Astrocyte (in vitro differentiated cells and primary cell): ENCODE results near the gene DNAL1. TPM values are rescaled to one million over a fixed set of nuclear protein-coding genes. Genes with fewer than 3 reads are reported as not detected.

Experiments
- DNase-seq: peaks from one replicate; pipeline ENCODE4 v3.0.0-alpha.2; 2010; ENCODE audit warnings: low read depth
- FAIRE-seq: peaks from 2 replicates; lab custom pipeline; 2011; peaks lifted over from hg19 to GRCh38; lab: Jason Lieb, UNC
- H2AFZ ChIP-seq: 2 replicates; pipeline ENCODE4 v1.6.0; 2012; ENCODE audit warnings: low read depth, low read length, inconsistent platforms
- H3K27ac ChIP-seq: 2 replicates; pipeline ENCODE4 v1.5.1; 2011; ENCODE audit warnings: low read depth, low read length, inconsistent platforms
- H3K27me3 ChIP-seq: 2 replicates; pipeline ENCODE4 v1.6.0; 2011; ENCODE audit warnings: low read length, inconsistent platforms; ENCODE audit not compliant: insufficient read depth
- H3K36me3 ChIP-seq: 2 replicates; pipeline ENCODE4 v1.5.1; 2011; ENCODE audit warnings: low read length, inconsistent platforms; ENCODE audit not compliant: insufficient read depth
- H3K4me1 ChIP-seq: 2 replicates; pipeline ENCODE4 v1.5.1; 2011; ENCODE audit warnings: low read length, inconsistent platforms; ENCODE audit not compliant: insufficient read depth
- H3K4me2 ChIP-seq: 2 replicates; pipeline ENCODE4 v1.6.0; 2012; ENCODE audit warnings: low read length, inconsistent platforms
- H3K4me3 ChIP-seq: 2 replicates; pipeline ENCODE4 v1.5.1; 2011; ENCODE audit warnings: low read depth, mild to moderate bottlenecking, low read length, inconsistent platforms; ENCODE audit not compliant: insufficient read depth
- H3K79me2 ChIP-seq: 2 replicates; pipeline ENCODE4 v1.6.0; 2012; ENCODE audit warnings: mild to moderate bottlenecking, low read length, inconsistent platforms; ENCODE audit not compliant: insufficient read depth
- H3K9ac ChIP-seq: 2 replicates; pipeline ENCODE4 v1.6.0; 2012; ENCODE audit warnings: mild to moderate bottlenecking, low read length, inconsistent platforms
- H3K9me3 ChIP-seq: 2 replicates; pipeline ENCODE4 v1.5.1; 2012; ENCODE audit warnings: low read depth, mild to moderate bottlenecking, low read length, inconsistent platforms; ENCODE audit not compliant: insufficient read depth
- H4K20me1 ChIP-seq: 2 replicates; pipeline ENCODE4 v1.6.0; 2012; ENCODE audit warnings: low read length, inconsistent platforms; ENCODE audit not compliant: insufficient read depth
- H3K27ac Mint-ChIP-seq: one replicate; pipeline ENCODE4 v1.8.0; 2021; ENCODE audit warnings: mild to moderate bottlenecking, mixed read lengths; ENCODE audit not compliant: unreplicated experiment
- H3K27me3 Mint-ChIP-seq: one replicate; pipeline ENCODE4 v1.8.0; 2021; ENCODE audit warnings: low read depth, mixed read lengths; ENCODE audit not compliant: unreplicated experiment
- H3K36me3 Mint-ChIP-seq: one replicate; pipeline ENCODE4 v1.8.0; 2021; ENCODE audit warnings: low read depth, mixed read lengths; ENCODE audit not compliant: unreplicated experiment
- H3K4me1 Mint-ChIP-seq: one replicate; pipeline ENCODE4 v1.8.0; 2021; ENCODE audit warnings: low read depth, mixed read lengths; ENCODE audit not compliant: unreplicated experiment
- H3K4me3 Mint-ChIP-seq: one replicate; pipeline ENCODE4 v1.8.0; 2021; ENCODE audit warnings: mild to moderate bottlenecking, moderate library complexity, mixed read lengths; ENCODE audit not compliant: unreplicated experiment
- H3K9me3 Mint-ChIP-seq: one replicate; pipeline ENCODE4 v1.8.0; 2021; ENCODE audit warnings: mild to moderate bottlenecking, mixed read lengths; ENCODE audit not compliant: unreplicated experiment
- EZH2 ChIP-seq: IDR thresholded peaks from 2 replicates; pipeline ENCODE4 v1.6.1; 2012; ENCODE audit warnings: mild to moderate bottlenecking, low read length, inconsistent platforms; ENCODE audit not compliant: insufficient read depth
- total RNA-seq: library from RNA; stranded (reverse); gene quantifications from 2 replicates; pipeline ENCODE4 v1.2.1, GENCODE V29; 2021
- TF ChIP-seq, protein P1 (sequence below): IDR thresholded peaks from 2 replicates; pipeline ENCODE4 v1.5.1; 2011; ENCODE audit warnings: low read depth, mild to moderate bottlenecking, inconsistent platforms, low read length, moderate library complexity; ENCODE audit not compliant: insufficient read depth

DNAL1 gene
- total RNA-seq, 1 donor from 2014 or later: 24.9 TPM

DNA sequence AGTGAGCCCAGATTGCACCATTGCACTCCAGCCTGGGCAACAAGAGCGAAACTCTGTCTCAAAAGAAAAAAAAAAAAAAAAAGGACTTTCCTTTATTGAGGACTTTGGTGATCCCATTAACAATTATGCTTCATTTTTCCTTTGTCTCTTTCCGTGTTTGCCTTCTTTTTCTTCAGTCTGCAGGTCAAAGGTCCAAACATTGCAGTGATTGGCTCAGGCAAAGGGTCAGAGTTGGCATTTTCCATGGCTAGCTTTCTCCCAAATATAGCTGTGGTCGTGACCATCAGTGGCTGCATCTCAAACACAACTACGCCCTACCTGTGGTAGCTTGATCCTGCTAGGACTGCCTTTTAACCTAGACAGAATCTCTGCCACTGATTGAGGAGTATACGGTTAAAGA, 7.0 kb upstream of the DNAL1 start:
- Histone ChIP-seq H3K9me3 (no peaks in the 10 kb centered on the region), H3K27me3 (no peaks in the 10 kb centered on the region), H3K79me2 (no peaks in the 10 kb centered on the region), H3K27ac (no peak overlapping the region), H3K4me3 (no peak overlapping the region), H3K36me3 (no peaks in the 10 kb centered on the region), H3K4me2 (no peak overlapping the region), H4K20me1 (no peaks in the 10 kb centered on the region), H3K4me1 (peaks cover 21% of the 10 kb centered on the region), H2AFZ (no peak overlapping the region), H3K9ac (no peak overlapping the region)
- Mint-ChIP-seq H3K27me3 (peaks cover 5% of the 10 kb centered on the region), H3K27ac (no peak overlapping the region), H3K9me3 (no peaks in the 10 kb centered on the region), H3K4me3 (no peak overlapping the region), H3K4me1 (peaks cover 8% of the 10 kb centered on the region), H3K36me3 (no peaks in the 10 kb centered on the region)
- no peak for TF ChIP-seq EZH2
- TF ChIP-seq, protein P1, sequence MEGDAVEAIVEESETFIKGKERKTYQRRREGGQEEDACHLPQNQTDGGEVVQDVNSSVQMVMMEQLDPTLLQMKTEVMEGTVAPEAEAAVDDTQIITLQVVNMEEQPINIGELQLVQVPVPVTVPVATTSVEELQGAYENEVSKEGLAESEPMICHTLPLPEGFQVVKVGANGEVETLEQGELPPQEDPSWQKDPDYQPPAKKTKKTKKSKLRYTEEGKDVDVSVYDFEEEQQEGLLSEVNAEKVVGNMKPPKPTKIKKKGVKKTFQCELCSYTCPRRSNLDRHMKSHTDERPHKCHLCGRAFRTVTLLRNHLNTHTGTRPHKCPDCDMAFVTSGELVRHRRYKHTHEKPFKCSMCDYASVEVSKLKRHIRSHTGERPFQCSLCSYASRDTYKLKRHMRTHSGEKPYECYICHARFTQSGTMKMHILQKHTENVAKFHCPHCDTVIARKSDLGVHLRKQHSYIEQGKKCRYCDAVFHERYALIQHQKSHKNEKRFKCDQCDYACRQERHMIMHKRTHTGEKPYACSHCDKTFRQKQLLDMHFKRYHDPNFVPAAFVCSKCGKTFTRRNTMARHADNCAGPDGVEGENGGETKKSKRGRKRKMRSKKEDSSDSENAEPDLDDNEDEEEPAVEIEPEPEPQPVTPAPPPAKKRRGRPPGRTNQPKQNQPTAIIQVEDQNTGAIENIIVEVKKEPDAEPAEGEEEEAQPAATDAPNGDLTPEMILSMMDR: no peak
- FAIRE-seq: no peak
- DNase-seq: no peak

DNA sequence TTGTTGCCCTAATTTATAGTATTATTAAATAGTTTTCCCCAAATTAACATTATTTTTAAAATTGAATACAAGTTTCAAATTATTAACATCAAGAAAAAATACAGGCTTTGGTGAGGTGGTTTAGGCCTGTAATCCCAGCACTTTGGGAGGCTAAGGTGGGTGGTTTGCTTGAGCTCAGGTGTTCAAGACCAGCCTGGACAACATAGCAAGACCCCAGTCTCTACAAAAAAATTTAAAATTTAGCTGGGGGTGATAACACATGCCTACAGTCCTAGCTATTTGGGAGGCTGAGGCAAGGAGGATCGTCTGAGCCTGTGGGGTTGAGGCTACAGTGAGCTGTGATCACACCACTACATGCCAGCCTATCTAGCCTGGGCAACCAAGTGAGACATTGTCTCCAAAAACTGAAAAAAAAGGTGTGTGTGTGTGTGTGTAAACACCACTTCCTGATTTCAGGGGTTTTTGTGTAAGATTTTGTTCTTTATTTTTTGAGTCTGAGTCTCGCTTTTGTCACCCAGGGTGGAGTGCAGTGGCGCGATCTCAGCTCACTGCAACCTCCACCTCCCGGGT, 3.9 kb upstream of the DNAL1 start:
- no peak overlapping the region for H3K4me3 Mint-ChIP-seq
- no peak for FAIRE-seq

DNA sequence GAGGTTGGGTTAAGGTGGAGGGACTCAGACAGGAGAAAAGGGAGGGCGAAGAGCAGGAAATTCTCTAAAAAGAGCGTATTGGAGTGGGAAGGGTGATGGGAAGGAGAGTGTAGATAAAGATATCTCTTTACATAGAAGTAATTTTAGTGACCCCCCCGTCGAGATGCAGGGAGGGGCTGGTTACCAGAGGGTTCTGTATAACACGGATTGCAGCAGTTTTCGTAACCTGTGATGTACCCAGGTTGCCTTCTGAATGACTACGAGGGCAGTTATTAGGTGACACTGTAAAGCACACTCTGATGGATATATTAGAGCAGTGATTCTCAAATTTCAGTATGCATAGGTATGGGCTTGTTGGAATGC, 443 bp downstream of the DNAL1 start:
- peak overlapping the region; percentile 88 for H2AFZ ChIP-seq
- TF ChIP-seq, protein P1: no peak
- TF ChIP-seq EZH2: no peak
- Mint-ChIP-seq H3K4me3 (peak overlapping the region; percentile 98), H3K27me3 (no peaks in the 10 kb centered on the region), H3K36me3 (no peaks in the 10 kb centered on the region), H3K4me1 (peaks cover 7% of the 10 kb centered on the region), H3K27ac (peak overlapping the region; percentile 95), H3K9me3 (no peaks in the 10 kb centered on the region)
- no peaks in the 10 kb centered on the region for H4K20me1 ChIP-seq
- peak overlapping the region; percentile 85 for H3K4me3 ChIP-seq
- H3K4me2 ChIP-seq: peak overlapping the region; percentile 87
- no peaks in the 10 kb centered on the region for H3K9me3 ChIP-seq
- H3K36me3 ChIP-seq: no peaks in the 10 kb centered on the region
- no peak for FAIRE-seq
- peaks cover 28% of the 10 kb centered on the region for H3K79me2 ChIP-seq
- peak overlapping the region; percentile 81 for H3K27ac ChIP-seq
- peak overlapping the region; percentile 88 for H3K9ac ChIP-seq
- H3K27me3 ChIP-seq: no peaks in the 10 kb centered on the region
- DNase-seq: no peak
- peaks cover 11% of the 10 kb centered on the region for H3K4me1 ChIP-seq

More for the DNA sequence above, 3.9 kb upstream of the DNAL1 start:
- Histone ChIP-seq H4K20me1 (no peaks in the 10 kb centered on the region), H3K4me1 (peaks cover 20% of the 10 kb centered on the region), H3K79me2 (peaks cover 11% of the 10 kb centered on the region), H3K36me3 (no peaks in the 10 kb centered on the region), H3K9ac (no peak overlapping the region), H3K9me3 (no peaks in the 10 kb centered on the region), H3K27me3 (no peaks in the 10 kb centered on the region), H2AFZ (no peak overlapping the region), H3K4me2 (no peak overlapping the region), H3K4me3 (no peak overlapping the region), H3K27ac (no peak overlapping the region)
- H3K9me3 Mint-ChIP-seq: no peaks in the 10 kb centered on the region
- H3K4me1 Mint-ChIP-seq: peaks cover 12% of the 10 kb centered on the region
- H3K27me3 Mint-ChIP-seq: no peaks in the 10 kb centered on the region
- H3K27ac Mint-ChIP-seq: no peak overlapping the region
- no peaks in the 10 kb centered on the region for H3K36me3 Mint-ChIP-seq
- DNase-seq: no peak
- TF ChIP-seq, protein P1: no peak
- TF ChIP-seq EZH2: no peak
